Small intestine (tissue), 7 donors: ENCODE data around the gene NWD2. TPM values are rescaled to one million over a fixed set of nuclear protein-coding genes. Genes with fewer than 3 reads are reported as not detected.

Experiments
- DNase-seq, 2 donors: peaks; one replicate each; pipeline versions ENCODE4 v3.0.0 to v3.0.0-alpha.2; 2013
- FAIRE-seq: peaks from 2 replicates; lab custom pipeline; 2012; peaks lifted over from hg19 to GRCh38; lab: Jason Lieb, UNC
- H3K27ac ChIP-seq, 3 donors: one replicate each; pipeline ENCODE4 v1.5.1; 2013; ENCODE audit warnings: low read length in 2 of 3, mild to moderate bottlenecking in 2 of 3, control low read depth in 1 of 3, inconsistent platforms in 1 of 3, low read depth in 1 of 3, moderate library complexity in 1 of 3
- H3K27me3 ChIP-seq, 3 donors: one replicate each; pipeline ENCODE4 v1.6.1; 2013; ENCODE audit warnings: low read length in 3 of 3, inconsistent platforms in 1 of 3; ENCODE audit not compliant: control insufficient read depth in 3 of 3, insufficient read depth in 3 of 3
- H3K36me3 ChIP-seq, 3 donors: one replicate each; pipeline ENCODE4 v1.6.1; 2013; ENCODE audit warnings: low read length in 3 of 3, inconsistent platforms in 1 of 3, low read depth in 1 of 3, mild to moderate bottlenecking in 1 of 3, moderate library complexity in 1 of 3; ENCODE audit not compliant: control insufficient read depth in 3 of 3, insufficient read depth in 2 of 3
- H3K4me1 ChIP-seq, 3 donors: one replicate each; pipeline ENCODE4 v1.6.1; 2013; ENCODE audit warnings: low read length in 2 of 3, inconsistent platforms in 1 of 3, low read depth in 1 of 3, mild to moderate bottlenecking in 1 of 3, moderate library complexity in 1 of 3; ENCODE audit not compliant: control insufficient read depth in 3 of 3, insufficient read depth in 2 of 3
- H3K4me3 ChIP-seq, 3 donors: one replicate each; pipeline ENCODE4 v1.5.1; 2013; ENCODE audit warnings: low read length in 3 of 3, control low read depth in 1 of 3, inconsistent platforms in 1 of 3, low read depth in 1 of 3, mild to moderate bottlenecking in 1 of 3, moderate library complexity in 1 of 3
- H3K9me3 ChIP-seq, 2 donors: one replicate each; pipeline ENCODE4 v1.6.1; 2013; ENCODE audit warnings: low read depth in 1 of 2, low read length in 1 of 2; ENCODE audit not compliant: control insufficient read depth in 2 of 2, insufficient read depth in 1 of 2
- WGBS, 3 donors: extraction: QIAGEN DNeasy Blood & Tissue Kit; methylation state at CpG; one replicate each; pipeline ENCODE4 v1.1.7; 2013; 5-methylcytosine and 5-hydroxymethylcytosine counted together
- polyA plus RNA-seq, 4 donors: library from polyadenylated mRNA; stranded (reverse) in 3 of 4; unstranded in 1 of 4; fragments of 200-250 nt in 3 of 4; fragments of 120-200 nt in 1 of 4; gene quantifications; one replicate each; pipeline versions ENCODE4 v1.2.1 to v1.2.3, GENCODE V29; 2013
- donor health status: healthy with polysubstance abuse.
- donor health status: control.
- donor health status: control.
- donor health status: Bipolar disorder and iron deficiency.
- donor health status: healthy.

NWD2 gene
- polyA plus RNA-seq, 4 donors: under 0.01 to 0.15 (median 0.01) TPM; not detected in 1

- no peak for FAIRE-seq
- Histone ChIP-seq H3K4me1 (no peaks in the 10 kb centered on the region), H3K4me3 (no peak overlapping the region), H3K27ac (no peak overlapping the region), H3K27me3 (no peaks in the 10 kb centered on the region), H3K9me3 (no peaks in the 10 kb centered on the region), H3K36me3 (no peaks in the 10 kb centered on the region)
- peak in 1 of 2 donors; percentile 3 for DNase-seq
- 25 to 29% (median 26%) methylated on average over 3 of the region's 3 CpGs for WGBS, 3 donors
Measured at GRCh38 chr4:37317104-37317643, 72.6 kb downstream of the NWD2 start.

GRCh38 chr4:37320513-37321235, 76.1 kb downstream of the NWD2 start:
- H3K9me3 ChIP-seq: no peaks in the 10 kb centered on the region
- FAIRE-seq: no peak
- no peaks in the 10 kb centered on the region for H3K36me3 ChIP-seq
- H3K27me3 ChIP-seq: no peaks in the 10 kb centered on the region
- WGBS, 3 donors: 12 to 35% (median 14%) methylated on average over 5 of the region's 5 CpGs
- H3K27ac ChIP-seq: no peak overlapping the region
- peak in 1 of 2 donors; percentile 8 for DNase-seq
- no peaks in the 10 kb centered on the region for H3K4me1 ChIP-seq
- no peak overlapping the region for H3K4me3 ChIP-seq

- Histone ChIP-seq H3K9me3 (no peaks in the 10 kb centered on the region), H3K4me1 (no peaks in the 10 kb centered on the region), H3K27ac (no peak overlapping the region), H3K4me3 (no peak overlapping the region), H3K27me3 (no peaks in the 10 kb centered on the region), H3K36me3 (no peaks in the 10 kb centered on the region)
- 71 to 77% (median 75%) methylated on average over 2 of the region's 2 CpGs for WGBS, 3 donors
- FAIRE-seq (no peak), DNase-seq (no peak)
Measured at GRCh38 chr4:37322122-37322521, 77.6 kb downstream of the NWD2 start.

GRCh38 chr4:37324546-37324945, 80.0 kb downstream of the NWD2 start:
- WGBS, 3 donors: 63 to 69% (median 68%) methylated on average over 6 of the region's 6 CpGs
- DNase-seq (no peak), FAIRE-seq (no peak)
- H3K4me1 ChIP-seq: no peaks in the 10 kb centered on the region
- no peaks in the 10 kb centered on the region for H3K9me3 ChIP-seq
- no peaks in the 10 kb centered on the region for H3K36me3 ChIP-seq
- no peak overlapping the region for H3K4me3 ChIP-seq
- H3K27ac ChIP-seq: no peak overlapping the region
- H3K27me3 ChIP-seq: no peaks in the 10 kb centered on the region

- FAIRE-seq: no peak
- no peak for DNase-seq
- WGBS, 3 donors: 56 to 63% (median 62%) methylated on average over 1 of the region's 1 CpG
Measured at GRCh38 chr4:37326852-37327251, 82.3 kb downstream of the NWD2 start.

GRCh38 chr4:37338972-37339371, 94.4 kb downstream of the NWD2 start:
- Histone ChIP-seq H3K27me3 (no peaks in the 10 kb centered on the region), H3K27ac (no peak overlapping the region), H3K36me3 (no peaks in the 10 kb centered on the region), H3K4me1 (no peaks in the 10 kb centered on the region), H3K4me3 (no peak overlapping the region), H3K9me3 (no peaks in the 10 kb centered on the region)
- DNase-seq: no peak
- no peak for FAIRE-seq

More at GRCh38 chr4:37326852-37327251, 82.3 kb downstream of the NWD2 start:
- H3K9me3 ChIP-seq: peaks cover 0 to 3% of the 10 kb centered on the region in 2 donors
- H3K27ac ChIP-seq: no peak overlapping the region
- no peak overlapping the region for H3K4me3 ChIP-seq
- H3K4me1 ChIP-seq: no peaks in the 10 kb centered on the region
- H3K36me3 ChIP-seq: no peaks in the 10 kb centered on the region
- H3K27me3 ChIP-seq: no peaks in the 10 kb centered on the region

- Histone ChIP-seq H3K27ac (no peak overlapping the region), H3K36me3 (no peaks in the 10 kb centered on the region), H3K4me1 (no peaks in the 10 kb centered on the region), H3K4me3 (no peak overlapping the region), H3K9me3 (no peaks in the 10 kb centered on the region), H3K27me3 (peaks cover 0 to 2% (median 2%) of the 10 kb centered on the region in 3 donors)
- FAIRE-seq (no peak), DNase-seq (no peak)
- WGBS, 3 donors: 84 to 86% (median 85%) methylated on average over 2 of the region's 2 CpGs
Measured at GRCh38 chr4:37358748-37359147, 114.2 kb downstream of the NWD2 start.

GRCh38 chr4:37359261-37359660, 114.7 kb downstream of the NWD2 start:
- DNase-seq: no peak
- 39 to 49% (median 41%) methylated on average over 4 of the region's 4 CpGs for WGBS, 3 donors
- FAIRE-seq: no peak
- H3K9me3 ChIP-seq: no peaks in the 10 kb centered on the region
- H3K27me3 ChIP-seq: peaks cover 0 to 2% (median 1%) of the 10 kb centered on the region in 3 donors
- H3K27ac ChIP-seq: no peak overlapping the region
- no peak overlapping the region for H3K4me3 ChIP-seq
- no peaks in the 10 kb centered on the region for H3K4me1 ChIP-seq
- H3K36me3 ChIP-seq: no peaks in the 10 kb centered on the region
